Activated T-cell treated with anti-CD3 and anti-CD28 coated beads, Interleukin-2, amount 50 U/mL, for 24 hours (primary cell): ENCODE measurements around the gene CDK18.

Experiments
- DNase-seq: peaks from one replicate; pipeline ENCODE4 v3.0.0-alpha.2; 2020
- H3K27ac Mint-ChIP-seq: 2 replicates; pipeline ENCODE4 v1.8.0; 2020; ENCODE audit warnings: mild to moderate bottlenecking, mixed read lengths
- H3K27me3 Mint-ChIP-seq: 2 replicates; pipeline ENCODE4 v1.8.0; 2020; ENCODE audit warnings: mixed read lengths
- H3K36me3 Mint-ChIP-seq: 2 replicates; pipeline ENCODE4 v1.8.0; 2020; ENCODE audit warnings: low read depth, mixed read lengths
- H3K4me1 Mint-ChIP-seq: 2 replicates; pipeline ENCODE4 v1.8.0; 2020; ENCODE audit warnings: low read depth, mixed read lengths
- H3K4me3 Mint-ChIP-seq: 2 replicates; pipeline ENCODE4 v1.8.0; 2020; ENCODE audit warnings: mild to moderate bottlenecking, moderate library complexity, mixed read lengths
- H3K9me3 Mint-ChIP-seq: 2 replicates; pipeline ENCODE4 v1.8.0; 2020; ENCODE audit warnings: mixed read lengths

Gene CDK18

GRCh38 chr1:205531191-205532025 lies 26.9 kb downstream of the CDK18 start:
- Mint-ChIP-seq H3K36me3 (no peaks in the 10 kb centered on the region), H3K27me3 (peaks cover 5% of the 10 kb centered on the region), H3K9me3 (no peaks in the 10 kb centered on the region), H3K27ac (no peak overlapping the region), H3K4me3 (no peak overlapping the region), H3K4me1 (peaks cover 4% of the 10 kb centered on the region)
- no peak for DNase-seq

GRCh38 chr1:205532026-205532898 lies 27.8 kb downstream of the CDK18 start:
- H3K4me3 Mint-ChIP-seq: no peak overlapping the region
- peaks cover 12% of the 10 kb centered on the region for H3K4me1 Mint-ChIP-seq
- H3K27me3 Mint-ChIP-seq: peaks cover 5% of the 10 kb centered on the region
- H3K9me3 Mint-ChIP-seq: no peaks in the 10 kb centered on the region
- H3K36me3 Mint-ChIP-seq: no peaks in the 10 kb centered on the region
- no peak overlapping the region for H3K27ac Mint-ChIP-seq
- no peak for DNase-seq

- DNase-seq: no peak
Measured at GRCh38 chr1:205532996-205533735, 28.7 kb downstream of the CDK18 start.

GRCh38 chr1:205533748-205534443 lies 29.4 kb downstream of the CDK18 start:
- no peak overlapping the region for H3K4me3 Mint-ChIP-seq
- no peaks in the 10 kb centered on the region for H3K9me3 Mint-ChIP-seq
- H3K27ac Mint-ChIP-seq: no peak overlapping the region
- peaks cover 13% of the 10 kb centered on the region for H3K4me1 Mint-ChIP-seq
- DNase-seq: no peak
- H3K36me3 Mint-ChIP-seq: no peaks in the 10 kb centered on the region
- H3K27me3 Mint-ChIP-seq: peaks cover 5% of the 10 kb centered on the region

More at GRCh38 chr1:205532996-205533735, 28.7 kb downstream of the CDK18 start:
- Mint-ChIP-seq H3K27ac (no peak overlapping the region), H3K4me1 (peaks cover 13% of the 10 kb centered on the region), H3K4me3 (no peak overlapping the region), H3K36me3 (no peaks in the 10 kb centered on the region), H3K9me3 (no peaks in the 10 kb centered on the region), H3K27me3 (peaks cover 5% of the 10 kb centered on the region)

- no peak overlapping the region for H3K27ac Mint-ChIP-seq
- no peaks in the 10 kb centered on the region for H3K36me3 Mint-ChIP-seq
- peaks cover 10% of the 10 kb centered on the region for H3K4me1 Mint-ChIP-seq
- no peaks in the 10 kb centered on the region for H3K9me3 Mint-ChIP-seq
- no peak for DNase-seq
- peaks cover 6% of the 10 kb centered on the region for H3K27me3 Mint-ChIP-seq
- H3K4me3 Mint-ChIP-seq: no peak overlapping the region
Measured at GRCh38 chr1:205534444-205534985, 30.0 kb downstream of the CDK18 start.

- DNase-seq: no peak
- no peaks in the 10 kb centered on the region for H3K9me3 Mint-ChIP-seq
- H3K36me3 Mint-ChIP-seq: no peaks in the 10 kb centered on the region
- peaks cover 3% of the 10 kb centered on the region for H3K27me3 Mint-ChIP-seq
- H3K4me3 Mint-ChIP-seq: no peak overlapping the region
- H3K4me1 Mint-ChIP-seq: peaks cover 9% of the 10 kb centered on the region
- no peak overlapping the region for H3K27ac Mint-ChIP-seq
Measured at GRCh38 chr1:205535096-205535495, 30.6 kb downstream of the CDK18 start.

- no peaks in the 10 kb centered on the region for H3K9me3 Mint-ChIP-seq
- H3K27me3 Mint-ChIP-seq: peaks cover 6% of the 10 kb centered on the region
- peaks cover 9% of the 10 kb centered on the region for H3K4me1 Mint-ChIP-seq
- DNase-seq: no peak
- H3K36me3 Mint-ChIP-seq: no peaks in the 10 kb centered on the region
- H3K27ac Mint-ChIP-seq: no peak overlapping the region
- H3K4me3 Mint-ChIP-seq: no peak overlapping the region
Measured at GRCh38 chr1:205535866-205536758, 31.6 kb downstream of the CDK18 start.

GRCh38 chr1:205536759-205537361 lies 32.4 kb downstream of the CDK18 start:
- DNase-seq: no peak
- no peaks in the 10 kb centered on the region for H3K9me3 Mint-ChIP-seq
- no peaks in the 10 kb centered on the region for H3K36me3 Mint-ChIP-seq
- no peak overlapping the region for H3K27ac Mint-ChIP-seq
- peaks cover 9% of the 10 kb centered on the region for H3K4me1 Mint-ChIP-seq
- peaks cover 12% of the 10 kb centered on the region for H3K27me3 Mint-ChIP-seq
- H3K4me3 Mint-ChIP-seq: no peak overlapping the region

GRCh38 chr1:205537386-205538018 lies 33.0 kb downstream of the CDK18 start:
- DNase-seq: no peak
- H3K9me3 Mint-ChIP-seq: no peaks in the 10 kb centered on the region
- H3K27ac Mint-ChIP-seq: no peak overlapping the region
- no peak overlapping the region for H3K4me3 Mint-ChIP-seq
- peaks cover 18% of the 10 kb centered on the region for H3K27me3 Mint-ChIP-seq
- H3K4me1 Mint-ChIP-seq: peaks cover 9% of the 10 kb centered on the region
- H3K36me3 Mint-ChIP-seq: no peaks in the 10 kb centered on the region

- H3K27ac Mint-ChIP-seq: no peak overlapping the region
Measured at GRCh38 chr1:205538235-205538840, 33.9 kb downstream of the CDK18 start.

GRCh38 chr1:205541161-205541886 lies 36.9 kb downstream of the CDK18 start:
- Mint-ChIP-seq H3K4me1 (peaks cover 14% of the 10 kb centered on the region), H3K27me3 (peaks cover 49% of the 10 kb centered on the region), H3K27ac (no peak overlapping the region), H3K36me3 (no peaks in the 10 kb centered on the region), H3K4me3 (no peak overlapping the region), H3K9me3 (no peaks in the 10 kb centered on the region)
- no peak for DNase-seq

More at GRCh38 chr1:205538235-205538840, 33.9 kb downstream of the CDK18 start:
- peaks cover 23% of the 10 kb centered on the region for H3K27me3 Mint-ChIP-seq
- DNase-seq: no peak
- no peaks in the 10 kb centered on the region for H3K36me3 Mint-ChIP-seq
- no peak overlapping the region for H3K4me3 Mint-ChIP-seq
- H3K4me1 Mint-ChIP-seq: peaks cover 9% of the 10 kb centered on the region
- no peaks in the 10 kb centered on the region for H3K9me3 Mint-ChIP-seq
